ENCODE measurements around the gene MGAT5.

MGAT5 gene

GRCh38 chr2:134254824-134255223, 952 bp downstream of the MGAT5 start:
- DNase-seq: no peak

GRCh38 chr2:134256956-134257355, 3.1 kb downstream of the MGAT5 start:
- DNase-seq: no peak

DNA sequence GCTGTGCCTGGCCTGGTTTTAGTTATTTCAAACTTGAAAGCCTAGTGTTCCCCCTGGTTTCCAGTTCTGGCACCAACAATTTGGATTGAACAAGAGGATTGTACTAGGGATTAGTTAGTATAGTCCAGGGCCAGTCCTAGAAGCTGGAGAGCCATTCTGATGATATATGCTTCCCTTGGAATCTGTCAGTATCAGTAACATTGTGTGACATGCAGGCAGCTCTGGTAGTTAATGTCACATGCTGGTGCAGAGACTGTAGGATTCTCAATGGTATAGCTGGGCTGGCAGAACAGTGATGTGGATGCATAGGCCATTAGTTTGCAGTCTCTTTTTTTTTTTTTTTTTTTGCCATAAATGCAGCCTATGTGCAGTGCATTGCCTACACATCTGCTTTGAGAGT, 3.6 kb downstream of the MGAT5 start:
- DNase-seq: no peak

- DNase-seq: no peak
Observed at GRCh38 chr2:134257965-134258683, 4.3 kb downstream of the MGAT5 start.

DNA sequence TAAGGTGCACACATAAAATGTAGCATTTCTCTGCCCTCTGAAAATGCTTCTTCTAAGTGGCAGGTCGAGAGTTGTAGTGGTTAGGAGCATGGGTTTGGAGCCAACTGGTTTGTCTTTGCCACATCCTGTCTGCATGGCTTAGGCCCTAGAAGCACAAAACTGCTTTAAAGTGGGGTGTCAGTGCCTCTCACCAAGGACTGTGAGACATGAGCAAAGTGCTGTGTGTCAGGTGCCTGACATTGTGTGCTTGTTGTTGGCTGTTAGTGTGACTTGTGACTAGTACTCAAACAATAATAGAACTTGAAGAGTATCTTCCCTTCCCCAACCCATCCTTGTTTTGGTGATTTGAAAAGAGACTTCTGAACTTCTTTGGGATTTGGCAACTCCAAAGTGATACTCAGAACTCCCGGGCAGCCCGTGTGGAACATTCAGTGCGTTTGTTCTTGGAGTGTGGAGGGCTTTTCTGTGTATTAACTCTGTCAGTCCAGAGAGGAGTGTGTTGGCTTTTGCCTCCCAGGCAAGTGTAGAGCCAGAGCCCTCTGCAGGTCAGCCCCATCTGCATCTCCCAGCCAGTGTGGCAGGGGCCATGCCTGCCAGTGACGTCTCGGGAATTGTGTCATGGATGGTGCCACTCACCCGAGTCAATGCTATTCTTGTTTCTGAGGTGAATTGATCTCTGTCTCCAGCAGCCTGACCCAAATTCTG, 5.0 kb downstream of the MGAT5 start:
- no peak for DNase-seq

GRCh38 chr2:134259571-134259970, 5.7 kb downstream of the MGAT5 start:
- no peak for DNase-seq

DNA sequence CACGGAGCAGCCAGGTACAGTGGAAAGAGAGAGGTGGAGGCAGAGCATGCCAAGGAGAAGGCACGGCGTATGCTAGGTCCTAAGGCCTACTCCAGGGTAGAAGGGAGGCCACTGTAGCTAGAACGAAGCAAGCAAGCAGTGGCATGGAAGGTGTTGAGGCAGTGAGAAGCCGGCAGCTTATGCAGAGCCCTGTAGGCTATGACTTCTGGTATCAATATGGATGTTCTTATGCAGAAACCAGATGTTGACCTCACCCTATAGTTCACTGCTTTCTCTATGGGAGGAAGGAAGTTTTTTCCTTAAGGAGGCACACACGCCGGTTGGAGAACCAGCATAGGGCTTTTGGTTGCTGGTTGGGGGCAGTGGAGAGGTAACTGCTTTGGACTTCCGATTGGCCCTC, 6.1 kb downstream of the MGAT5 start:
- no peak for DNase-seq

DNA sequence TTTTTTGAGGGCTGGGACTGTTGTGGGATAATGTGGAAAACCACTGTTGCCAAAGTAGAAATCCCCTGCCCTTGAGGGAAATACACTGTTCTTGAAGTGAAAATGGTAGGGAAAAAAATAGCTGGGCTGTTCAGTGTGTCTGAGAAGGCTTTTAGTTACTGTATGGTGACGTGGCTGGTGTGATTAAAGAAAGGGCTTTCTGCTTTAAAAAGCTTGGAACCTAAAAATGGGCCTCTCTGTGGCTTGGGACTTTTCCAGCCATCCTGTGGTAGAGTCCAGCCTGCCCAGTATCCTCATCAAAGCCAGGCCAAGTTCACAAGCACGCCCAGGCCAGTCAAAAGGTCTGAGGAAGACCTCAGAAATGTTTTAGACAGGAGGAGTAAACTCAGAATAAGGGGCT, 6.8 kb downstream of the MGAT5 start:
- no peak for DNase-seq

- no peak for DNase-seq
Observed at GRCh38 chr2:134261398-134262131, 7.7 kb downstream of the MGAT5 start.

GRCh38 chr2:134262684-134263083, 8.8 kb downstream of the MGAT5 start:
- DNase-seq: no peak

GRCh38 chr2:134268265-134268664, 14.4 kb downstream of the MGAT5 start:
- no peak for DNase-seq

DNA sequence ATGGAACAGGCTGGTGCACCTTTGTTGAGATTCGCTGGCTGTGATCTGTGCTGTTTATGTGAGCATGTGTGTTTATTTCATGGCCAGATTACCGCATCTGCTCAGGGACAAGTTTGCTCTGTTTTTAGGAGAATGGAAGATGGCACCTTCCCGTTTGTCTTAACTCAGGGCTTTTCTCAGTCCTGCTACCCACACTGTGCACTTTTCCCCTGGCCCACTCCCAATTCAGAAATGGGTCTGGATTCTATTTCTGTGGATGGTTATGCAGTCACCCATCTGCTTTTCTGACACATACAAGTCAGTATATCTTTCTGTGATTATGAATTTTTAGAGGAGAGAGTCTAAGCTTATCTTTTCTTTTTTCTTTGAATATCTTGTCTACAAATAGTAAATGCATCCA, 15.4 kb downstream of the MGAT5 start:
- DNase-seq: no peak

GRCh38 chr2:134269972-134270735, 16.3 kb downstream of the MGAT5 start:
- no peak for DNase-seq

- no peak for DNase-seq
Observed at GRCh38 chr2:134271758-134272157, 17.9 kb downstream of the MGAT5 start.

- no peak for DNase-seq
Observed at GRCh38 chr2:134272806-134273205, 18.9 kb downstream of the MGAT5 start.

GRCh38 chr2:134273256-134273983, 19.5 kb downstream of the MGAT5 start:
- DNase-seq: no peak

- no peak for DNase-seq
Observed at GRCh38 chr2:134274121-134274520, 20.2 kb downstream of the MGAT5 start.

DNA sequence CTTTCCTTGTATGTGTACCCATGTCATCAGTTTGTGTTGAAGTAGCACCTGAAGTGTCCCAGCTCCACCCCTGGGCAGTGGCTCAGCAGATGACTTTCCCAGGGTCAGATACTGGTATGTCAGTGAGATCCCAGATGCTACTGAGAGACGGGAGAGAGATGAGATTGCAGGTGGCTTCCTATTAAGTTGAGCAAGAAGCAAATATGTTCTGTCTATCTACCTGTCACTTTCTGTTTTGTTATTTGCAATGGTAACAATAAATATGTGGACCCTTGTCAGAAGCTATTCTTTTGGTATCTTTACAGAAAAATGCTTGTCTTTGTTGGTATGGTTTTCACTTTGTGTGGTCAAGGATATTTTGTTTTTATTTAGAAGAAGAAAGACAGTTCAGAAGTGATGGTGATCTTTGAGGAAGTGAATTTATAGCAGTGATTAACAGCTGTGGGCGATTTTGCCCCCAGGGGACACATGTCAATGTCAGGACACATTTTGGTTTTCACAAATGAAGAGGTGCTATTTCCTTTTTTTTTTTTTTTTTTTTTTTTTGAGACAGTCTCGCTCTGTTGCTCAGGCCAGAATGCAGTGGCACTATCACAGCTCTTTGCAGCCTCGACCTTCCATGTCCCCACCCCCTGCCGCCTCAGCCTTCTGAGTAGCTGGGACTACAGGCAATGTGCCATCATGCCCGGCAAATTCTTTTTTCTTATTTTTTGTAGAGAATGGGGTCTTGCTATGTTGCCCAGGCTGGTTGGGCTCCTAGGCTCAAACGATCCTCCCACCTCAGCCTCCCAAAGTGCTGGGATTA, 21.4 kb downstream of the MGAT5 start:
- no peak for DNase-seq

DNA sequence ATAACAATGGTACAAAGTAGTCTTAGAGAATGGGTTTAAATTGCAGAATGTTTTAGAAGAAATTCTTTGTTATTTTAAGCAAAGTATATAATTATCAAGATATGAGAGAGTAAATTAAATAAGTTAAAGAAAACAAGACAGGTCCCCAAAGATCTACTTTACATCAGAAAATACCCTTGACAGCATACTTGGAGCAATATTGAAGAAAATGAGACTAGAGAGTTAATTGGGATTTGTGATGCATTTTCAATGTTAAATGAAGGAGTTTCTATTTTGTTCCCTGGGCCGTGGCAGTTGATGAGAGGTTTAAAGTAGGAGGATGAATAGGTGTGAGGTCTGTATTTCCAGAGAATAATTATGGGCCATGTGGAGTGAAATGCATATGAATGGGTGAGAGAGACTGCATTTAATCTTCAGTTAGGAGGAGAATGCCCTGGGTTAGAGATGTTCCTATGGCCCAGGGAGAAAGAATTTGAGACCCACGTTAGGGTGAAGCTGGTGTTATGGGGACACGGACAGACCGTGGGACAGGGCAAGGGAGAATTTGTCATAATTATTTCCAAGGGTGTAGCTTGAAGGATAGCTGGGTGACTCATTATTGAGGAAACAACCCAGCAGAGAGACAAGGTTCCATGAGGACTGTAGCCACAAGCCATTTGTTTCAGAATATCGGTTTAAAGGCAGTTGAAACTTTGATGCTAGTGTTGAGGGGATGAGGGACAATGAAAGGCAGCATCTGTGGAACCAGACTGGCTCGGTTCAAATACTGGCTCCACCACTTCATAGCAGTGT, 22.7 kb downstream of the MGAT5 start:
- DNase-seq: no peak

DNA sequence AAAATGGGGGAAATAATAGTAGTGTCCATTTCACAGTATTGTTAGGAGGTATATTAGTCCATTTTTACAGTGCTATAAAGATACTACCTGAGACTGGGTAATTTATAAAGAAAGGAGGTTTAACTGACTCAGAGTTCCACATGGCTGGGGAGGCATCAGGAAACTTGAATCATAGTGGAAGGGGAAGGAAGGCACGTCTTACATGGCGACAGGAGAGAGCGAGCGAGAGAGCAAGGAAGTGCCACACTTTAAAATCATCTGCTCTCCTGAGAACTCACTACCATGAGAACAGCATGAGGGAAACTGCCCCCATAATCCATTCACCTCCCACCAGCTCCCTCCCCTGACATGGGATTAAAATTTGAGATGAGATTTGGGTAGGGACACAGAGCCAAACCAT, 23.4 kb downstream of the MGAT5 start:
- no peak for DNase-seq

DNA sequence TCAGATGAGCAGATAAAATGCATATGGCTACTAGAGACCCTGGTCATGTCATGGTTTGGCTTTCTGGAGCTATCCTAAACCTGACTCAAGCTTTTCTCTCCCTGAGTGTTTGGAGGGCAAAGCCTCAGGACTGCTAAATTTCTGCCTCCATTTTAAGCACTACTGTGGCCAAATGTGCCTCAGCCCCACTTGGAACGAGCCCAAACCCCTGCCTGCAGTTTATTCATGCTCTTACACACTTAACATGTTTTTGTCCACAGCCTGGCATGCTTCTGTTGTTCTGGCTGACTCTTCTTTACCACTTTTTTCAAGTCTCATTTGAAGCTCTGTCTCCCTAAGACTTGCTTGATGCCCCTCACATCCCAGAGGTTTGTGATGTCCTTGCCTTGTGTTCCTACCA, 24.7 kb downstream of the MGAT5 start:
- DNase-seq: no peak

Data from DMS53 (cell line).